Parathyroid adenoma (tissue), 2 donors: ENCODE measurements around the gene PTPRM.

Experiments
- H2AFZ ChIP-seq: fragments of 300-600 bp; sonication (generic); one replicate; pipeline ENCODE4 v1.7.0; 2017; ENCODE audit warnings: antibody characterized with exemption, mild to moderate bottlenecking
- H3K27ac ChIP-seq: fragments of 300-600 bp; sonication (generic); one replicate; pipeline ENCODE4 v1.7.0; 2017
- H3K27me3 ChIP-seq: fragments of 300-600 bp; sonication (generic); one replicate; pipeline ENCODE4 v1.7.0; 2017; ENCODE audit warnings: low read length; ENCODE audit not compliant: control insufficient read depth, insufficient read depth
- H3K36me3 ChIP-seq: fragments of 300-600 bp; sonication (generic); one replicate; pipeline ENCODE4 v1.7.0; 2017; ENCODE audit warnings: low read length; ENCODE audit not compliant: control insufficient read depth, insufficient read depth
- H3K4me1 ChIP-seq: fragments of 300-600 bp; sonication (generic); one replicate; pipeline ENCODE4 v1.7.0; 2017; ENCODE audit warnings: control low read depth
- H3K4me2 ChIP-seq: fragments of 300-600 bp; sonication (generic); one replicate; pipeline ENCODE4 v1.7.0; 2017; ENCODE audit warnings: low read length
- H3K4me3 ChIP-seq: fragments of 300-600 bp; sonication (generic); one replicate; pipeline ENCODE4 v1.7.0; 2017; ENCODE audit warnings: low read depth, low read length
- H3K79me2 ChIP-seq: fragments of 300-600 bp; sonication (generic); one replicate; pipeline ENCODE4 v1.7.0; 2017; ENCODE audit warnings: control low read depth
- H3K9ac ChIP-seq: fragments of 300-600 bp; sonication (generic); one replicate; pipeline ENCODE4 v1.7.0; 2017; ENCODE audit warnings: mild to moderate bottlenecking
- H3K9me3 ChIP-seq: fragments of 300-600 bp; sonication (generic); one replicate; pipeline ENCODE4 v1.7.0; 2017; ENCODE audit warnings: low read length; ENCODE audit not compliant: control insufficient read depth
- TF ChIP-seq, protein P1 (sequence below): fragments of 300-600 bp; sonication (generic); IDR thresholded peaks from one replicate; pipeline ENCODE4 v1.7.0; 2017; ENCODE audit warnings: antibody characterized with exemption, mild to moderate bottlenecking
- donor health status: primary hyperparathyroidism.

PTPRM gene

DNA sequence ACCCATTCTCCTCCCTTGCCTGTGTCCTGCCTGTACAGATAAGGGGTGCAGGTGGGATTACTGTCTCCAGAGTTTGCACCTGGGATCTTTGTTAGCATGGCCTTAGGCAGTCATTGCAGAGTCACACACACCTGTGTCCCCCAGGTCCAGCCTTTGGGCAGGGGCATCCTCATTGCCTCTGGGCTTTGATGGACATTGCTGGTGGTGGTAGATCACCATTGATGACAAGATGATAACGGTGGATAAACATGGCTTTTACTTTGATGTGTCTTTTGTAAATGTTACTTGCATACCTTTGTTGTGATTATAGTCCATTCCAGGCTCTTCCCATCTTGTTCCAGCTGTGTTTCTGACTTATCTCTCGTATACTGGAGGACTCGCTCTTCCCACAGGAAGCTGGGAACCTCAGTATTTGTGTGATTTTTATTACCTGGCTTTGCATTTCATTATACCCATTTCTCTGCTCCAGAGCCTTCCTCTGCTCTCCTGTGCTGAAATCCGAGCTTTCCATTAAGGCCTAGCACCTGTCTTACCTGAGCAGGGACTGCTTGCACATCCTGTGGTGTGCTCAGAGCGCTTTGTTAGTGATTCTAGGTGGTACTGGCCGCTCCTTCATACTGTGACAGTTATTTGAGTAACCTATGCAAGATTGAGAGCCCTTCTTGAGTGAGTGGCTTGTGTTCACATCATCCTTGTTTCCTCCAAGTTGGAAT is 79.2 kb downstream of the PTPRM start:
- Histone ChIP-seq H2AFZ (no peak overlapping the region), H3K4me2 (no peak overlapping the region), H3K4me3 (no peak overlapping the region), H3K27me3 (no peaks in the 10 kb centered on the region), H3K4me1 (no peaks in the 10 kb centered on the region), H3K27ac (no peak overlapping the region), H3K36me3 (no peaks in the 10 kb centered on the region), H3K9me3 (no peaks in the 10 kb centered on the region), H3K79me2 (peaks cover 3% of the 10 kb centered on the region), H3K9ac (no peak overlapping the region)
- TF ChIP-seq, protein P1, sequence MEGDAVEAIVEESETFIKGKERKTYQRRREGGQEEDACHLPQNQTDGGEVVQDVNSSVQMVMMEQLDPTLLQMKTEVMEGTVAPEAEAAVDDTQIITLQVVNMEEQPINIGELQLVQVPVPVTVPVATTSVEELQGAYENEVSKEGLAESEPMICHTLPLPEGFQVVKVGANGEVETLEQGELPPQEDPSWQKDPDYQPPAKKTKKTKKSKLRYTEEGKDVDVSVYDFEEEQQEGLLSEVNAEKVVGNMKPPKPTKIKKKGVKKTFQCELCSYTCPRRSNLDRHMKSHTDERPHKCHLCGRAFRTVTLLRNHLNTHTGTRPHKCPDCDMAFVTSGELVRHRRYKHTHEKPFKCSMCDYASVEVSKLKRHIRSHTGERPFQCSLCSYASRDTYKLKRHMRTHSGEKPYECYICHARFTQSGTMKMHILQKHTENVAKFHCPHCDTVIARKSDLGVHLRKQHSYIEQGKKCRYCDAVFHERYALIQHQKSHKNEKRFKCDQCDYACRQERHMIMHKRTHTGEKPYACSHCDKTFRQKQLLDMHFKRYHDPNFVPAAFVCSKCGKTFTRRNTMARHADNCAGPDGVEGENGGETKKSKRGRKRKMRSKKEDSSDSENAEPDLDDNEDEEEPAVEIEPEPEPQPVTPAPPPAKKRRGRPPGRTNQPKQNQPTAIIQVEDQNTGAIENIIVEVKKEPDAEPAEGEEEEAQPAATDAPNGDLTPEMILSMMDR: no peak

DNA sequence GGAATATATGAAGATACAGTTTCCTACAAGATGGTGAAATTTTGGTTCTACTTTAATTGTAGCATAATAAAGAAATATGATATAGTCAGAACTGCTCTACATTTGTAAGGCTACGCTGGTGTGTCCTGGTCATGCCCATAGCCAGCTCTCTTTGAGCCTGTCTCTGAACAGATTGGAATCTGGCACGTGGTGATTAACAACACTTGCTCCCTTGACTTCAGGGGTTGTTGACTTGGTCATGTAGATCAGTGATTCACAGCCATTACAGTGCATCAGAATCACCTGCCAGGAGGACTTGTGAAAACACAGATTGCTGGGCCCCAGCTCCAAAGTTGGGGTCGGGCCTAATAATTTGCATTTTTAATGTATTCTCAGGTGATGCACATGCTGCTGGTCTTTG is 80.4 kb downstream of the PTPRM start:
- H3K4me3 ChIP-seq: no peak overlapping the region
- H3K9me3 ChIP-seq: no peaks in the 10 kb centered on the region
- H3K27ac ChIP-seq: no peak overlapping the region
- H3K4me2 ChIP-seq: no peak overlapping the region
- no peaks in the 10 kb centered on the region for H3K4me1 ChIP-seq
- no peaks in the 10 kb centered on the region for H3K27me3 ChIP-seq
- H3K36me3 ChIP-seq: no peaks in the 10 kb centered on the region
- TF ChIP-seq, protein P1: no peak
- H3K9ac ChIP-seq: no peak overlapping the region
- H3K79me2 ChIP-seq: no peaks in the 10 kb centered on the region
- H2AFZ ChIP-seq: no peak overlapping the region

DNA sequence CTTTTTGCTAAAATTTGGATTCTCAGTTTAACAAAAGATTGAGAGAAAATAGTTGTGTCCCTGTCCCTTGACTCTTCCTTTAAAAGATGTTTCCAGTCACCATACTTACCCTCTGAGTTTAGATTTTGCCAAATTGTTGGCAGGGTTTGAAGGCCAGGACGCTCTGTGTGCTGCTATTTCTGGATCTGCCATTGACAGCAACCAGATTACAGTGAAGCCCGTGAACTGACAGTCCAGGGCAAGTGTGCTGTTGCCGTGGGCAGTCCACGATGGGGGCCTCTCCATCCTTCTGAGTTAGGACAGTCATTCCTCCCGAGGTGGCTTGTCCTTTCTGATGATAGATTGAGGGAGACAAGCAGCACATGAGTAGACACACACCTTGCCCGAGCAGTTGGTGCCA is 89.9 kb downstream of the PTPRM start:
- no peak overlapping the region for H3K4me3 ChIP-seq
- H3K9me3 ChIP-seq: no peaks in the 10 kb centered on the region
- H3K4me1 ChIP-seq: no peaks in the 10 kb centered on the region
- H3K4me2 ChIP-seq: no peak overlapping the region
- TF ChIP-seq, protein P1: no peak
- H2AFZ ChIP-seq: no peak overlapping the region
- H3K27me3 ChIP-seq: no peaks in the 10 kb centered on the region
- no peaks in the 10 kb centered on the region for H3K36me3 ChIP-seq
- no peak overlapping the region for H3K27ac ChIP-seq
- H3K79me2 ChIP-seq: peaks cover 7% of the 10 kb centered on the region
- no peak overlapping the region for H3K9ac ChIP-seq

DNA sequence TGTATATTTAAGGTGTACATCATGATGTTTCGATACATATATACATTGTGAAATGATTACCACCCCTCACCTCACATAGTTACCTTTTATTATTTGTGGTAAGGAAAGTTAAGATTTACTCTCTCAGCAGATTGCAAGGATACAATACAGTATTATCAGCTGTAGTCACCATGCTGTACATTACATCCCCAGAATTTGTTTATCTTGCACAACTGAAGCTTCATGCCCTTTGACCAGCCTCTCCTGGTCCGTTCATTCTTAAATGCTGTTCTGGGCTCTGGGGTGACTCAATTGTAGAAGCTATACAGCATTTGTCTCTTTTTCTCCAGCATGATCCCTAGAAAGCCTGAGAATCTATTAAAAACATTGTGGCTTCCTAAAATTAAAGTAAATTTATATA is 90.8 kb downstream of the PTPRM start:
- no peak overlapping the region for H3K9ac ChIP-seq
- no peaks in the 10 kb centered on the region for H3K9me3 ChIP-seq
- H3K4me3 ChIP-seq: no peak overlapping the region
- H3K27me3 ChIP-seq: no peaks in the 10 kb centered on the region
- H3K4me2 ChIP-seq: no peak overlapping the region
- H3K79me2 ChIP-seq: peaks cover 7% of the 10 kb centered on the region
- H3K4me1 ChIP-seq: no peaks in the 10 kb centered on the region
- TF ChIP-seq, protein P1: no peak
- no peaks in the 10 kb centered on the region for H3K36me3 ChIP-seq
- H2AFZ ChIP-seq: no peak overlapping the region
- H3K27ac ChIP-seq: no peak overlapping the region

DNA sequence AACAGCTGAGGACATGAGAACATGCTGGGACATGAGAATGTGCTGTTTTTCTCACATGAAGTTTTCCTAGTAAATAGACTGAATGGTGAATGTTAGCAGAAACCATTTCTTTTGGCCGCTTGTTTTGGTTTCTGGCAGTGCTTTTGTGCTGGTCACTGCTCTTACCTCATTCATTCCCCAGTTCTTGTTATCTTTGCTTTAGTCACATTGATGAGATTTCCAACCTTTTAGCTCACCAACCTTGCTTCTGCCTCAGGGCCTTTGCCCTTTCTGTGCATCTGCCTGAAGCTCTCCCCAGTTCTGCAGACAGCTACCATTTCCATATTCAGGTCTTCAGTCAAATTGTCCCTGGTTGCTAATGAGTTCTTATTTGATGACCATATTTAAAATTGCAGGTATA is 91.6 kb downstream of the PTPRM start:
- TF ChIP-seq, protein P1: no peak
- no peaks in the 10 kb centered on the region for H3K27me3 ChIP-seq
- H3K9ac ChIP-seq: no peak overlapping the region
- no peak overlapping the region for H3K4me2 ChIP-seq
- no peaks in the 10 kb centered on the region for H3K36me3 ChIP-seq
- H3K79me2 ChIP-seq: peaks cover 2% of the 10 kb centered on the region
- no peak overlapping the region for H3K4me3 ChIP-seq
- no peak overlapping the region for H2AFZ ChIP-seq
- no peaks in the 10 kb centered on the region for H3K4me1 ChIP-seq
- no peaks in the 10 kb centered on the region for H3K9me3 ChIP-seq
- no peak overlapping the region for H3K27ac ChIP-seq
